Stimulated activated CD4-positive, alpha-beta T cell treated with anti-CD3 and anti-CD28 coated beads, Interleukin-1b, Interleukin-23, amount 100 ng/mL, for 48 hours (primary cell): ENCODE results near the gene LMAN1.

Source experiments
- DNase-seq: peaks from one replicate; pipeline ENCODE4 v3.0.0-alpha.2; 2020

The LMAN1 gene, protein sequence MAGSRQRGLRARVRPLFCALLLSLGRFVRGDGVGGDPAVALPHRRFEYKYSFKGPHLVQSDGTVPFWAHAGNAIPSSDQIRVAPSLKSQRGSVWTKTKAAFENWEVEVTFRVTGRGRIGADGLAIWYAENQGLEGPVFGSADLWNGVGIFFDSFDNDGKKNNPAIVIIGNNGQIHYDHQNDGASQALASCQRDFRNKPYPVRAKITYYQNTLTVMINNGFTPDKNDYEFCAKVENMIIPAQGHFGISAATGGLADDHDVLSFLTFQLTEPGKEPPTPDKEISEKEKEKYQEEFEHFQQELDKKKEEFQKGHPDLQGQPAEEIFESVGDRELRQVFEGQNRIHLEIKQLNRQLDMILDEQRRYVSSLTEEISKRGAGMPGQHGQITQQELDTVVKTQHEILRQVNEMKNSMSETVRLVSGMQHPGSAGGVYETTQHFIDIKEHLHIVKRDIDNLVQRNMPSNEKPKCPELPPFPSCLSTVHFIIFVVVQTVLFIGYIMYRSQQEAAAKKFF

DNA sequence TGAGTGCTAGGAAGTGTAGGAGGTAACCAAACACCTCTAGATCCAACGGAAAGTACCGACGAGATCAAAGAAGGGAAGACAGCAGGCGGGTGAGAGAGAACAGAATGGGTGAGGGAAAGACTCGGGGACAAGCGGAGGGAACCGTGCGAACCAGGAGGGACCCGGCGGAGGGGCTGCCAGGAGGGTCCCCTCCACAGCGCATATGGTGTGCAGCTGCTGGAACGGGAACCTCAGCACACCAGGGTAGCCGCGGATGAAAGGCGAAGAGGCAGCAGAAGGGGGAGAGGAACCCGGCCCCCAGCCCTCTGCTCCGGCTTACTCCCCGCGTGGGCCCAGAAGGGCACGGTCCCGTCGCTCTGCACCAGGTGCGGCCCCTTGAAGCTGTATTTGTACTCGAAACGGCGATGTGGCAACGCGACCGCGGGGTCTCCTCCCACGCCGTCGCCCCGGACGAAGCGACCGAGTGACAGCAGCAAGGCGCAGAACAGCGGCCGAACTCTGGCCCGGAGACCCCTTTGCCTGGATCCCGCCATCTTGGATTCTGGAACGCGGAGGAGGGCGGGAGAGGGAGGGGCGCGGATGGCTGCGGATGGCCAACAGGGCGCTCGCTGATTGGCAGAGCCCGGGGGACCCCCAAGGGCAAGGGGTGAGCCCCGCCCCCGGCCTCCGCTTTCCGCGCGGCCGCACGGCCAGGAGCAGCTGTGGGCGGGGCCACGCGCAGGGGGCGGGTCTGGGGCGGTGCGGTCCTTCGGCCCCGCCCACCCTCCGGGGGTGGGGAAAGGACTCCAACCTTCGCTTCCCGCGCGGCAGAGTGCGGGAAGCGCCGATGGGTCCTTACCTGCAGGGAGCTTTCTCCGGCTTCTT, at the start of gene LMAN1:
Gene LMAN1 (minus strand): TSS at position 554 of the 864 bp plus-strand sequence. CDS start 21 bp downstream, at position 533.
- peak; percentile 94 for DNase-seq

DNA sequence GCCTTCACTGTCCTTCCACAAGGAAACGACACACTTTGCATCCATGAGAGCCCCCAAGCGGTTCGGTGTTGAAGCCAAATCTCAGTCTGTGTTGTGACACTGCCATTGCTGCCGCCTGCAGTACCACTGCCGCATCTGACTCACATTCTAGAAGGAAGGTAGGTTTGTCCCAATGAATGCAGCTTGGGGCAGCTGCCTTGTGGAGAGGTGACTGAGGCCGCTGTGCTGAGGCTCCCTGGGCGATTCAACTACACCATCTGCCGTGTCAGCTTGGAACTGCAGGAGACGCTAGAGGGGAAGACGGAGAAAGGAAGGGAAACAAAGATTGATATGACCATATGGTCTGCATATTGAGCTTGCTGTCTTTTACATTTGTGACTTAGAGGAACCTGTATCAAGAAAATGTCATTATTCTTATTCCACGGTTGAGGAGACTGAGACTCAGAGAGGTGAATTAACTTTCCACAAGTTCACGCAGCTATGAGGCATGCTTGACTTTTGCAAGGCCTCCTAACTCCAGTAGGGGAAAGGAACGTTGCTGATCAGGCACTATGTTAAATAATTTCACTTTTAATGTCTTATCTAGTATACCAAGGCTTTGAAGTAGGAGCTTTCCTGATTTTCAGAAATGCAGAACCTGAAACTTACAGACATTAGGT, 43.5 kb upstream of the LMAN1 start:
- DNase-seq = peak; percentile 80

DNA sequence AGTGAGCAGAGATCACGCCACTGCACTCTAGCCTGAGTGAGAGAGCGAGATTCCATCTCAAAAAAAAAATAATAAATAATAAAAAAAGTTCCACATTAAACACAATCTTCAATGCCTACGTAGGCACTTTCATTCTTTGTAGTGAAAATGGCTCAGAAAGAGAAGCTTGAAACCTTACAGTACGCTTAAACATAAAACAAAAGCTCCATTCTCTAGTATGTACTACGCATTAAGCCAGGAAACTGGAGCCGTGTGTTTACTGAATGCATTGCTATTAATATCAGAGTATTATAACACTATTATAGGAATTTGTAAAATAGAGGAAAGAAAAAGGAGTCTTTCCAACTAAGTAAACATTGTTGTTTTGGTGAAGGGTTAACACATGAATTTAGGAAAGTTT, 41.3 kb upstream of the LMAN1 start:
- DNase-seq = no peak

DNA sequence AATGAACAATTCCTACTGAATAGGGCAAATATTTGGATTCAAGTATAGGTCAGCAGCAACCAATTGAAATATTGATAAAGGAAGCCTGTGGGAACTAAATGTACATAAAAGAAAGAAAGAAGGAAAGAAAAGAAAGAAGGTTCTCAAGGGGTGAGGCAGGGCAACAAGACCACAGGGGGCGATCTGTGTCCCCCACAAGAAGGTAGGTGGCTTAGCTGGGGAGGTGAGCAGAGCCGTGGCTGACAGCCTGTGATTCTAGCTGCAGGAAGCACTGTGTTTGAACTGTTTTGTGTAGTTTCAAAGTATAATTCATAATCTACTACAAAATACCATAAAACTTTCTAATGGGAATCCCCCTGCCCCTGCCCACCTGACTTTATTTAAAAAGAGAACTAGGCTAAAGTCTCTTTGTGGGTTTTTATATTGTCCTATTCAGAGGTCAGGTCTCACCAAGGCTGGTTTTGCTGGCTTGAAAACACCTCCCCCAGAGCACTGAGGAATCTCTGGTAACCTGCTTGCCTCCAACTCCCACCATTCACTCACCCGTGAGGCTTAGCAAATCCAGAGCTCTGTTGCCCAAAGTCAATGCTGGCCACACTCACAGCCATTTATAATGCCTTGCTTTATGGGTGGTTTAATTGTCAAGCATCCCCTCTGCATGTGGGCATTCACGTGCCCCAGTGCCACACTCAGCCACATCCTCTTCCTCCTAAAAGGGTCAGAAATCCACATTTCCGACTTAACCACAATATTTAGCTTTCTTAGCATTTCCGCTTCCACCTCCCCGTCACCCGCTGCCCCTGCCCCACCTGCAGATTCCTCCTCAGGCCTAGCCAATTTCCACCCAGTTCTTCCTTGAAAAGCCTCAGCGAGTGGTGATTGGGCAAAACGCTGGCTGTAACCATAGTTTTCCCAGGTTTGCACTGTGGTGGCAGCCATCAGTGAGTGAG, 36.4 kb upstream of the LMAN1 start:
- DNase-seq = no peak

DNA sequence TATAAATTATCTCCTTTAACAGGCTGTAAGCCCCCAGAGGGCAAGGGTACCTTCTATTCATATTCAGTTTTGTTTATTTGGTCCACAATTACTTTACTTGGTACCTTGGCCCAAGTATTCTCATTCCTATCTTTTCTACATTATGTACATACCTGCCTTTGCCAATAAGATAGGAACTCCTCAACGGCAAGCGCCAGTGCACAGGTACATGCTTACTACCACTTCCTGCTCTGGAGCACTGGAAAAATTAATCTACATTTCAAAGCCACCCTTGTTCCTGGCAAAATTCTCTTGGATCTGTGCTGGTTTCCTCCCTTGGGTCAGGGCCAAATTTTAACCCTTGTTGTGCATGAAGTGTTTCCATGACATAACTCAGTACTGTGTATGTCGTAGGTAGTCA, 34.3 kb upstream of the LMAN1 start:
- no peak for DNase-seq

DNA sequence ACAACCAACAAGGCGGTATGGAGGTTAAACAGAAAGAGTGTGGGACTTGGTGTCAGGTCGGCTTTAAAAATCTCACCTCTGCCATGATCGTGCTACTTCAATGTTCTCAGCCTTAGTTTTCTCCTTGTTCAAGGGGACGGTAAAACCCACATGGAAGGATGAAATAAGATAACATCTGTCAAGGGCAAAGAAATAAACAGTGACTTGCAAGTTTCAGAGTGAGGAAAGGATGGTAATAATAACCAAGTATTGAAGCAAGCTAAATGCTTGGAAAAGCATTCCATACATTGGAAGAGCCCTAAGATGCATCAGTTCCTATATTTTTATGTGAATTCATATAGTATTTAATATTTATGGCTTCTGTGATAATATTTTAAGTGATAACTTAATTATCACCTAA, 29.8 kb upstream of the LMAN1 start:
- DNase-seq = no peak

DNA sequence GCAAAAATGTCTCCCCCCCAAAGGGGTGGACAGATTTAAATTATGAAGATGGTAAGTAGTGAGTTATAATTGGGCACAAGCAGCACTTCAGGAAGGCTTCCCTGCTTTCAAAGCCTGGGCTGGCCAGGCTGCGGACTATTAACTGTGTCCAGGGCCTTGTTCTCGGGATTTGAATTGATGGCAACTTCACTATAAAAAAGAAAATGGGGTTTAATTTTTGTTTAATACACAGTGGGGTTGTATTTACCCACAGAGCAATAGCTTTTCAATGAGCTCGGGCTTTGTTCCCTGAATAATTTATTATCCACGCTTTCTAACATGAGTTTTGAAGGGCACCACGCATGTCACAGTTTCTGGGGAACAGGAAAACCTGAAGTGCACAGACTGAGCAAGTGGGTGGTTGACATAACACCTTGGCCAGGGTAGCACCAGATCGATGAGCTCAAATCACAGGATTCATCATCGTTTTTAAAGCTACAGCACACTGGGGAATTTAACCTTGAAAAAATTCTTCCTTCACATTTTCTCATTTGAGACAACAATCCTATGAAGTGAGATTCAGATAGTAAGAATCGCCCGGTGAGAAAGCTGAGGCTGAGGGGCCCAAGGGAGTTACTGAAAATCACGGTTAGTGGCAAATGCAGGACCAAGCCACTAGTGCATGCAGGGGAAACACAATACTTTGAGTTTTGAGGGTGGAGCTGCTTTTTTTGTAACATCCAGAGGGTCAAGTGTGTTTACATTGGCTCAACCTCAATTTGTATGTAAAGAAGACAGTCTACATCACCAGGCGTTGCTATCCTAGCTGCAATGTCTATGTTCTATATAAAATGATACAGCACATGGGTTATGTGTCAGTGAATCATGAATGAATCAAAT, 28.9 kb upstream of the LMAN1 start:
- no peak for DNase-seq

DNA sequence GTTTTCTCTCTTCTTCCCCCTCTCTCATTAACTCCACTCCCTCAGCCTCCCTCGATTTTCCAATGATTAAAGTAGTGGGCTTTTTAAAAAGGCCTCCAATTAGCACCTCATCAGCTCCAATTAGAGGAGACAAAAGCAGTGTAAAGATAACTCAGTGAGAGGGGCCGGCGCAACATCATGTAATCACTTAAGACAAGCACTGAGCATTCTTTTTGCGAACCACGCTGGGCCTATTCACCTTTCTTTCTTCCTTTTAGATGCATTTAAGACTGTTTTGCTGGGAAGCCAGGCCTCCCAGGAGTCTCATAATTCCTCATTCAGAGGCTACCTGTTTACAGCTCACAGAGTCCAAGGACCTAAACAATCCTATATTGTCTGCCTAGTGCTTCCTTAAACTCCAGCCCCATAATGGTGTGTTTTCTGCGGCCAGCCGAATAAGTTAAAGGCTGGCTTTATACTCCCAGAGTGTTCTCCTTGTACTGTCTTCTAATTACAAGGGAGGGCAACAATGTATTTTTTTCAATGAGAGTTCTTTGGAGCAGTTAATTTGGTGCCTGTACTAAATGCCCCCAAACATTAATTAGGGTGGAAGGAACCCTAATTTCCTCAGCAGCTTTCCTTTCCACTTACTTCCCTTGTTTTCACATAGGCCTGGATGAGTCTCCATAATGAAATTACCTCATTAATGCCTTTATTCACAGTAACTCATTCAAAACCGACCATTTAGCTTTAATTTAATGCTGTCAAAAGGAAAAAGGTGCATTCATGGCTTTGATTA, 28.0 kb upstream of the LMAN1 start:
- DNase-seq = no peak

DNA sequence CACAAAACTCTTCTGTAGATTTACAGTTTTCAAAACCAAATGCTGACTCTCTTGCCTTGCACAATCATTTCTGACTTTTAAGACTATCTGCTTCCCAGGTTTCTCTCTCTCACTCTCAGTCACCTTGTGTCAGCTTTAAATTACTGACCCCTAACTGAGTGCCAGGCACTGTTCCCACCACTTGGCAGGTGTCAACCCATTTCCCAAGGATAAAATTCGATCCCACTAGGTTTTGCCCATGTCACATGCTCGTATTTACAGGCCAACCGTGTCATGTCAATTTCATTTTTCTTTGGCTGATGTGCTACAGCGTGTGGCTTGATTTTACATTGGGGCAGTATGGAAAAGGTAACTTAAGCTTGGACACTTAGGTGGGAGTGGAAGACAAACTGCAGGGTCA, 26.1 kb upstream of the LMAN1 start:
- no peak for DNase-seq

DNA sequence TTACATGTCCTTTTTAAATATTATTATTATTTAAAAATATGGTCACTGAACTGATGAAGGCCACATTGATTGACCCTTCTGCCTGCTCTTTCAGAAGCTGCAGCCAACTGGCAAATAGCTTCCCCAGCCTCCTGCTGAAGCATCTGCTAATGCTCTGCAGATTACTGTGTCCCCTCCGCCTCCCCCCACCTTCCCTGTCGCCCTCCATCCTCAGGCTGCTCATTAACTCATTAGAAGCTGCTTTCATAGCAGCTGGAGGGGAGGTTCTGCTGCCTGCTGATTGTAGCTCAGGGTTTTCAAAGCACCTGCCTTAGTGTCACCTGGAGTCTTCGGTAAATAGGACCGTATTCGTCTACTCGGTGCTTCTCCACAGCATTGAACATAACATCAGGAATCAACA, 24.8 kb upstream of the LMAN1 start:
- no peak for DNase-seq

DNA sequence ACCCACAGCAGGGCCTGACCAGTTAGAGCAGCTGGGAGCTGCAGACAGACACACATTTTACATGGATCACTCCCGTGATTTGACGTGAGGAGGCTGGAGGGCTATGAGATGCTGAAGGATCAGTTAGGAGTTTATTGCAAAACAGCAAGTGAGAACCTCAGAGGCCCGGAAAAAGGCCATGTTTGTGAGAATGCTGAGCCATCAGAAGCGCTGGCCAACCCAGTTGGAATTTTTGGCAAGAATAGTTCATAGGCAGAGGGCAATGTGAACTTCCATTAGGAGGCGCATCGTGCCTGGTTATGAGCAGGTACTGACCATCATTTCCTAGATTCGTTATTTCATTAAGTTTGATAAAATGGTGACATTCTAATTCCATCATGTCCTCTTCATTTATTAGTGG, 23.3 kb upstream of the LMAN1 start:
- DNase-seq = no peak

DNA sequence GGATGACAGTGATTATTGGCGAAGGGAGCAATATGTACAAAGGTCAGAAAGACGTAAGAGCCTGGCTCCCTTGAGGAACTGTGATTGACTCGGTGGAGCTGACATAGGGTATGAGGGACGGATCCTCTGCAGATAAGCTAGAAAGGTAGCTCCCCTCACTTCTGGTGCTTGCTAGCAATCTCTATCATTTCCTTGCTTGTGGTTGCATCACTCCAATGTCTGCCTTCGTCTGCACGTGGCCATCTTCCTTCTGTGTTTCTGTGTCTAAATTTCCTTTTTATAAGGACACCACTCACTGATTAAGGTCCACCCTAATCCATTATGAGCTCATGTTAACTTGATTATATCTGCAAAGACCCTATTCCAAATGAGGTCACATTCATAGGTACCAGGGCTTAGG, 22.9 kb upstream of the LMAN1 start:
- DNase-seq = no peak

DNA sequence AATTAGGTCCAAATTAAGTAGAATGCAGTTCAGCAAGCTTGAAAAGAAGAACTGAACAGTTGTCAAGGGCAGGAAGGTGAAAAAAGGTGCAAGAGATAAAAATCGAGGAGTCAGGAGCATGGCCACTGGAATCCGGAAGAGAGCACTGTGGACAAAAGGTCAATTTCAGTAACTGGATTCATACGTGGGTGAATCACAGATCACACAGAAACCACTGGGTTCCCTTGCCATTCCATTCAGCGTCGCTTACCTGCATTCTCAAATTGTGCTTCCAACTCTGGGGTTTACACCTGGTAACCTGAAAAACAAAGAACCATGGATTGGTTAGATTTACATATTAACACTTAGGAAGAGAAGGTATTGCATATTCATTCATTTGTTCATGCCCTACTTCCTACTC, 21.6 kb upstream of the LMAN1 start:
- no peak for DNase-seq

DNA sequence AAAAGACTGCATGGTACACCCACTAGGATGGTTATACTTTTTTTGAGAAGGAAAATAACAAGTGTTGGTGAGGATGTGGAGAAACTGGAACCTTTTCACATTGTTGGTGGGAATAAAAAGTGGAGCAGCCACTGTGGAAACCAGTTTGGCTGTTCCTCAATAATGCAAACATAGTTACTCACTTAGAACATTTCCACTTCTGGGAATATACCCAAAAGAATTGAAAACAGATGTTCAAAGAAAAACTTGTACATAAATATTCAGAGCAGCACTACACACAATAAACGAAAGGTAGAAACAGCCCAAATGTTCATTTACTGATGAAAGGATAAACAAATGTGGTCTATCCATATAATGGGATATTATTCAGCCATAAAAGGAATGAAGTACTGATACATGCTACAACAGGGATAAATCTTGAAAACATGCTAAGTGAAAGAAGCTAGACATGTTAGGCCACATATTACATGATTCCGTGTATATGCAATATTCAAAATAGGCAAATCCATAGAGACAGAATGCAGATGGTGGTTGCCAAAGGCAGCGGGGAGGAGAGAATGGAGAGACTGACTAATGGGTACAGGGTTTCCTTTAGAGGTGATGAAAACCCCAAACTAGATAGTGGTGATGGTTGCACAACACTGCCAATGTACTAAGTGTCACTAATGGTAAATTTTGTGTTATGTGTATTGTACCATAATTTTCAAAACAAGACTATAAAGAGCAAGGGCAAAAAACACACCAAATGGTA, 20.9 kb upstream of the LMAN1 start:
- no peak for DNase-seq

DNA sequence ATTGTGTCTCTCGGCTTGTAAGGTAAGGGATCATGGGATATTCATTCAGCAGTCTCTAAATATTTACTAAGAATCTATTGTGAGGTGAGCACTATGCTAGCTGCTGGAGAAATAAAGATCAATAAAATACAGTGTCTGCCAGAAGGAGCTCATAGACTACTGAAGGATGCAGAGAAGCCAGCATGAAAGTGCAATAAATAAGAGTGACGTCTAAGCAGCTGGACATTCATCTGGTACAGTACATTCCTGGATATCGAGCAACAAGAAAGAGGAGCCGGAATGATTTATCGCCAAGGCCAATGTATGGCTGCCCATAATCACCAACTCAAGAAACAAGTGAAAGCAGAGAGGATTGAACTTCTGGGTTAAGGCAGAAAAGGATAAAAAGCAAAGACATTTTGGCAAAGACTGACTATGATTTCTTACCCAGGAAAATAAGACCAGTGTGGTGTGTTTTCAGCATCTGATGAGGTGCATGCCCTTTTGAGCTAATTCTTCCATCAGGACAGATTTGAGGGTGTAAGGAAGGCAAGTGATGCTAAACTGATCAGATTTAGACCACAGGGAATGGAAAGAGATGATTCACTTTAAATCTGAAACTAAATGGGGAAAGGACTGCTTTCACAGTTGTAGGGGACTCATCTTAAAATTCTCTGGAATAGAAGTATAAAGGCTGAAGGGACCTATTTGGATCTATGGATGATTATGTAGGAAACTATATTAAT, 18.7 kb upstream of the LMAN1 start:
- DNase-seq = no peak

DNA sequence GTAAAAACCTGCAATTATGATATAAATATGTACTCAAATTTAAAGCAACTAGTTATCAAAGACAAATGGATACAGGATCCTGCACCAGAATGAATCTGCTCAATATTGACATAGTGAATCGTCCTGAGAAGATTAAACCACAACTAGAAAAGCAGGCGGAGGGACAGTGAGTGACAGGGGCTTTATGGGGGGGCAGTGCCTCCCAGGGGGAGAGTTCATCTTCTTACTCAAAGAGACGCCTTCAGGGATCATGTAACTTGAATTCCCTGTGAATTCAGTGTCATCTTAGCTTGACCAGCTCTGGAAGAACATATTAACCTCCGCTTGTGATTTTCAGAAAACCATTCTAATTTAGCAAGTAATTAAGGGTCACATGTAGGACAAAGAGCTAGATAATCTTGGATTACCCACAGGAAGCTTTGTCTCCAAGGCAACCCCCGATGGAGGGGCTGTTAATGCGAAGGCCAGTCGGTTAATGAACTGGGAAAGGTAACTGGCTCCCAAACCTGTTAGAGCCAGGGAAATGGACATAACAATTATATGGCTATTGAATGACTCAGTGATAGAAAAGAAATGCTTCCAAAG, 17.4 kb upstream of the LMAN1 start:
- no peak for DNase-seq

DNA sequence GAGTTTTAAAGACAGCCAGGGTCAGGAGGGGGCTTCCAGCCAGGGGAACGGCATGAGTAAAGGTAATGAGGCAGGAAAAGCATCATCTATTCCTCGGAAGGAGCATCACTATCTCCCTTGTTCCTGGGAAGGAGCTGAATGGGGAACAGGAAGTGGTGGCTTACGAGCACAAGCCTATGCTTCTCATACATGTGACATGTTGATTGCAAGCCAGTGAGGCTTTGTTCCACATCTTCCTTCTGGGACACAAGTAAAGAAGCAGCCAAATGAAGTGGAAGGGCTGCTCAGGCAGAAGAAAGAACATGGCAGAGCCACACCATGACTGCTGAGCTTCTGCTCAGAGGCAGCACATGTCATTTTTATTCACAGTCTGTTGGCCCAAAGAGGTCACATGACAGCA, 15.1 kb upstream of the LMAN1 start:
- no peak for DNase-seq

DNA sequence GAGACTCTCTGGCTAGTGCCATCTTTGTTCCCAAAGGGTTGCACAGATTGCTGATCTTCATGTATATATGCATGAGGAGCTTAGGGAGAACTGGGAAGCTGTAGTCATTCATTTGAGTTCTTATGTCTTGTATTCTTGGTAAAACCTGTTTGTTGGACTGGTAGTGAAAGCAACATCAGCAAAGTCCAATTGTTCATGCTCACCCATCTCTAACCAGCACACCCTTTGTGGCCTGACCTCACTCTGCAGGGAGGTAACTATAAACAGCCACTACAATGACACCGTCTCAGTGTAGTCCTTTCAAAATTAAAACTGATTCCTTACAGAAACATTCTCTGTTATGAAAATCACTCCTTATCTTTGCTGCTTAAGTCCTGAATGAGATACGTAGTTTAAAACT, 13.9 kb upstream of the LMAN1 start:
- no peak for DNase-seq

DNA sequence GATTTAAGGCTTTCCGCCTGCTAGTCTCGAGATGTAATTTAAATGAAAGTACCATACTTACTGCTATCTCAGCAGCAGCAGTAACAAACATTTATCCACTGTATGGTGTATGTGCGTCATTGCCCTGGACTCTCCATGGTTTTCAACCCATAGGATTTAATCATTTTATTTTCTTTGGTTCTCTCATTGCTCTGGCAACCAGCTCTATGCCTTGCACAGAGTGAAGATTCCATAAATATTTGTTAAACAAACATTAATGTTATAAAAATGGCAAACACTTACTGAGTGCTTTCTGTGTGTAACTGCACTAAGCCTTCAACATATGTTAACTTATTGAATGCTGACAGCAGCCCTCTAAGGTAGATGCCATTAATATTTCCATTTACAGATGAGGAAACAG, 1.3 kb upstream of the LMAN1 start:
- DNase-seq = no peak
